Loucy (cell line): ENCODE data around the gene AGPS.

Source experiments
- H2AFZ ChIP-seq: fragments of 200-600 bp; sonication (generic); 2 replicates; pipeline ENCODE4 v1.6.0; 2016; ENCODE audit warnings: antibody characterized with exemption, mild to moderate bottlenecking, low read length, moderate library complexity
- H3F3A ChIP-seq: fragments of 200-600 bp; 2 replicates; pipeline ENCODE4 v1.6.0; 2016; ENCODE audit warnings: antibody characterized with exemption, low read depth, mild to moderate bottlenecking
- H3K27me3 ChIP-seq: fragments of 200-600 bp; sonication (generic); 2 replicates; pipeline ENCODE4 v1.6.1; 2014; ENCODE audit warnings: low read length, mild to moderate bottlenecking; ENCODE audit not compliant: insufficient read depth, poor library complexity, severe bottlenecking
- H3K36me3 ChIP-seq: fragments of 200-600 bp; sonication (generic); 2 replicates; pipeline ENCODE4 v1.6.1; 2016; ENCODE audit warnings: low read length; ENCODE audit not compliant: insufficient read depth
- H3K4me1 ChIP-seq: fragments of 200-600 bp; sonication (generic); 2 replicates; pipeline ENCODE4 v1.5.1; 2014; ENCODE audit warnings: low read length, mild to moderate bottlenecking; ENCODE audit not compliant: insufficient read depth, poor library complexity, severe bottlenecking
- H3K4me2 ChIP-seq: fragments of 200-600 bp; sonication (generic); 2 replicates; pipeline ENCODE4 v1.6.0; 2014; ENCODE audit warnings: antibody characterized with exemption, low read length, low read depth, mild to moderate bottlenecking; ENCODE audit not compliant: poor library complexity, severe bottlenecking
- H3K4me3 ChIP-seq: fragments of 200-600 bp; sonication (generic); 2 replicates; pipeline ENCODE4 v1.5.1; 2014; ENCODE audit warnings: low read length, mild to moderate bottlenecking, mixed read lengths; ENCODE audit not compliant: poor library complexity, severe bottlenecking
- H3K79me2 ChIP-seq: fragments of 200-600 bp; sonication (generic); 2 replicates; pipeline ENCODE4 v1.6.1; 2014; ENCODE audit warnings: low read length; ENCODE audit not compliant: insufficient read depth
- H3K9ac ChIP-seq: fragments of 200-600 bp; sonication (generic); 2 replicates; pipeline ENCODE4 v1.6.0; 2014; ENCODE audit warnings: mild to moderate bottlenecking, low read depth, low read length, moderate library complexity; ENCODE audit not compliant: poor library complexity, severe bottlenecking
- H3K9me2 ChIP-seq: fragments of 200-600 bp; sonication (generic); replicated peaks from 2 replicates; pipeline ENCODE4 v1.6.1; 2016; ENCODE audit warnings: low read depth, low read length, mixed read lengths
- H3K9me3 ChIP-seq: fragments of 200-600 bp; sonication (generic); 2 replicates; pipeline ENCODE4 v1.6.1; 2014; ENCODE audit warnings: mild to moderate bottlenecking, antibody characterized with exemption, low read length, low read depth; ENCODE audit not compliant: insufficient read depth
- H4K20me1 ChIP-seq: fragments of 200-600 bp; sonication (generic); 2 replicates; pipeline ENCODE4 v1.6.0; 2014; ENCODE audit warnings: antibody characterized with exemption, low read length, mild to moderate bottlenecking; ENCODE audit not compliant: insufficient read depth, poor library complexity, severe bottlenecking
- EZH2phosphoT487 ChIP-seq: fragments of 200-600 bp; IDR thresholded peaks from 2 replicates; pipeline ENCODE4 v1.6.1; 2018; ENCODE audit warnings: antibody characterized with exemption, mild to moderate bottlenecking, moderate library complexity, borderline replicate concordance
- TF ChIP-seq, protein P1 (sequence below): fragments of 200-600 bp; sonication (generic); conservative IDR thresholded peaks from 2 replicates; pipeline ENCODE4 v1.5.1; 2014; ENCODE audit warnings: mild to moderate bottlenecking, antibody characterized with exemption, low read length

The AGPS gene

DNA sequence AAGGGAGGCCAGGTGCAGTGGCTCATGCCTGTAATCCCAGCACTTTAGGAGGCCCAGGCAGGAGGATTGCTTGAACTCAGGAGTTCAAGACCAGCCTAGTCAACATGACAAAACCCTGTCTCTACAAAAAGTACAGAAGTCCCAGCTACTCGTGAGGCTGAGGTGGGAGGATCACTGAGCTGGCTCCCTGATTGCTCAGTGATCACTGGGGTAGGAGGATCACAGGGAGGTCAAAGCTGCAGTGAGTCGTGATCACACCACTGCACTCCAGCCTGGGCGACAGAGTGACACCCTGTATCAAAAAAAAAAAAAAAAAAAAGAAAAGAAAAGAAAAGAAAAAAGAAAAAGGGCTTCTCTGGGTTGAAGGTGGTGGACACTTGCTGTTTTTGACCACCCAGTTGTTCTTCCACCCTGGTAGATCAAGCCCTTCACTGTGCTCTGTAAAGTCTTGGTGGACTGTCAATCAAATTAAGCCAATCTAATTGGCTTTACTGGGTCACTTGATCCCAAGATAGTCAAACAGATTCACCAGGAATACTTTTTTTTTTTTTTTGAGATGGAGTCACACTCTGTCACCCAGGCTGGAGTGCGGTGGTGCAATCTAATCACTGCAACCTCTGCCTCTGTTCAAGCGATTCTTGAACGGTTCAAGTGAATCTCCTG, 191.6 kb downstream of the AGPS start:
- H3F3A ChIP-seq: no peaks in the 10 kb centered on the region
- no peak overlapping the region for H3K9ac ChIP-seq
- H3K79me2 ChIP-seq: no peaks in the 10 kb centered on the region
- no peak overlapping the region for H2AFZ ChIP-seq
- no peaks in the 10 kb centered on the region for H4K20me1 ChIP-seq
- no peak for TF ChIP-seq EZH2phosphoT487
- TF ChIP-seq, protein P1, sequence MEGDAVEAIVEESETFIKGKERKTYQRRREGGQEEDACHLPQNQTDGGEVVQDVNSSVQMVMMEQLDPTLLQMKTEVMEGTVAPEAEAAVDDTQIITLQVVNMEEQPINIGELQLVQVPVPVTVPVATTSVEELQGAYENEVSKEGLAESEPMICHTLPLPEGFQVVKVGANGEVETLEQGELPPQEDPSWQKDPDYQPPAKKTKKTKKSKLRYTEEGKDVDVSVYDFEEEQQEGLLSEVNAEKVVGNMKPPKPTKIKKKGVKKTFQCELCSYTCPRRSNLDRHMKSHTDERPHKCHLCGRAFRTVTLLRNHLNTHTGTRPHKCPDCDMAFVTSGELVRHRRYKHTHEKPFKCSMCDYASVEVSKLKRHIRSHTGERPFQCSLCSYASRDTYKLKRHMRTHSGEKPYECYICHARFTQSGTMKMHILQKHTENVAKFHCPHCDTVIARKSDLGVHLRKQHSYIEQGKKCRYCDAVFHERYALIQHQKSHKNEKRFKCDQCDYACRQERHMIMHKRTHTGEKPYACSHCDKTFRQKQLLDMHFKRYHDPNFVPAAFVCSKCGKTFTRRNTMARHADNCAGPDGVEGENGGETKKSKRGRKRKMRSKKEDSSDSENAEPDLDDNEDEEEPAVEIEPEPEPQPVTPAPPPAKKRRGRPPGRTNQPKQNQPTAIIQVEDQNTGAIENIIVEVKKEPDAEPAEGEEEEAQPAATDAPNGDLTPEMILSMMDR: no peak
- H3K4me3 ChIP-seq: no peak overlapping the region
- H3K4me1 ChIP-seq: no peaks in the 10 kb centered on the region
- no peaks in the 10 kb centered on the region for H3K27me3 ChIP-seq
- H3K4me2 ChIP-seq: no peak overlapping the region
- H3K9me2 ChIP-seq: no peaks in the 10 kb centered on the region
- no peaks in the 10 kb centered on the region for H3K36me3 ChIP-seq
- no peaks in the 10 kb centered on the region for H3K9me3 ChIP-seq

- H3K27me3 ChIP-seq: no peaks in the 10 kb centered on the region
- no peak overlapping the region for H3K4me3 ChIP-seq
- TF ChIP-seq EZH2phosphoT487: no peak
- TF ChIP-seq, protein P1: no peak
- H3K9me3 ChIP-seq: no peaks in the 10 kb centered on the region
- H3K4me2 ChIP-seq: no peak overlapping the region
- no peaks in the 10 kb centered on the region for H3K36me3 ChIP-seq
- no peaks in the 10 kb centered on the region for H3K9me2 ChIP-seq
- H3K79me2 ChIP-seq: no peaks in the 10 kb centered on the region
- no peaks in the 10 kb centered on the region for H3F3A ChIP-seq
- no peaks in the 10 kb centered on the region for H3K4me1 ChIP-seq
- H4K20me1 ChIP-seq: no peaks in the 10 kb centered on the region
- H3K9ac ChIP-seq: no peak overlapping the region
- H2AFZ ChIP-seq: peak overlapping the region; percentile 35; the same call in 1 of the 2 replicates
Observed at GRCh38 chr2:177585234-177585863, 192.8 kb downstream of the AGPS start.

- Histone ChIP-seq H3K9ac (no peak overlapping the region), H3K4me2 (no peak overlapping the region), H3K79me2 (no peaks in the 10 kb centered on the region), H2AFZ (0 out of 2 replicates have a peak overlapping the region, but pooled peaks have one; percentile 35), H3K36me3 (no peaks in the 10 kb centered on the region), H3K4me3 (no peak overlapping the region), H3K27me3 (no peaks in the 10 kb centered on the region), H3F3A (no peaks in the 10 kb centered on the region), H3K4me1 (no peaks in the 10 kb centered on the region), H3K9me3 (no peaks in the 10 kb centered on the region), H3K9me2 (no peaks in the 10 kb centered on the region), H4K20me1 (no peaks in the 10 kb centered on the region)
- TF ChIP-seq, protein P1: no peak
Observed at GRCh38 chr2:177586154-177586553, 193.6 kb downstream of the AGPS start.
